Neural crest cell (in vitro differentiated cells): Measurements from ENCODE around the gene FNDC10. TPM values are rescaled to one million over a fixed set of nuclear protein-coding genes. Genes with fewer than 3 reads are reported as not detected.

Experiments
- DNase-seq: peaks from one replicate; pipeline ENCODE4 v3.0.0; 2021; ENCODE audit warnings: low read depth, mixed read lengths, low spot score
- H3K27ac Mint-ChIP-seq: one replicate; pipeline ENCODE4 v1.8.0; 2021; ENCODE audit warnings: mild to moderate bottlenecking, mixed read lengths; ENCODE audit not compliant: unreplicated experiment
- H3K27me3 Mint-ChIP-seq: 2 replicates; pipeline ENCODE4 v1.8.0; 2021; ENCODE audit warnings: low read depth, mild to moderate bottlenecking, mixed read lengths
- H3K36me3 Mint-ChIP-seq: 2 replicates; pipeline ENCODE4 v1.8.0; 2021; ENCODE audit warnings: low read depth, mild to moderate bottlenecking, mixed read lengths
- H3K4me1 Mint-ChIP-seq: 2 replicates; pipeline ENCODE4 v1.8.0; 2021; ENCODE audit warnings: mixed read lengths
- H3K4me3 Mint-ChIP-seq: one replicate; pipeline ENCODE4 v1.8.0; 2021; ENCODE audit warnings: mild to moderate bottlenecking, mixed read lengths
- H3K9me3 Mint-ChIP-seq: 2 replicates; pipeline ENCODE4 v1.8.0; 2021; ENCODE audit warnings: mixed read lengths
- total RNA-seq: library from RNA; stranded (reverse); gene quantifications from 2 replicates; pipeline ENCODE4 v1.2.1, GENCODE V29; 2021
- TF ChIP-seq, protein P1 (sequence below): fragments of 200-600 bp; sonication (generic); conservative IDR thresholded peaks from 2 replicates; pipeline ENCODE4 v1.5.0; 2021; ENCODE audit warnings: antibody characterized with exemption, mild to moderate bottlenecking

FNDC10 gene
- total RNA-seq, 1 donor from 2014 or later: 14.3 TPM

- no peaks in the 10 kb centered on the region for H3K9me3 Mint-ChIP-seq
- no peak for DNase-seq
- peaks cover 16% of the 10 kb centered on the region for H3K36me3 Mint-ChIP-seq
- no peak overlapping the region for H3K27ac Mint-ChIP-seq
- peaks cover 21% of the 10 kb centered on the region for H3K4me1 Mint-ChIP-seq
- H3K27me3 Mint-ChIP-seq: no peaks in the 10 kb centered on the region
- TF ChIP-seq, protein P1, sequence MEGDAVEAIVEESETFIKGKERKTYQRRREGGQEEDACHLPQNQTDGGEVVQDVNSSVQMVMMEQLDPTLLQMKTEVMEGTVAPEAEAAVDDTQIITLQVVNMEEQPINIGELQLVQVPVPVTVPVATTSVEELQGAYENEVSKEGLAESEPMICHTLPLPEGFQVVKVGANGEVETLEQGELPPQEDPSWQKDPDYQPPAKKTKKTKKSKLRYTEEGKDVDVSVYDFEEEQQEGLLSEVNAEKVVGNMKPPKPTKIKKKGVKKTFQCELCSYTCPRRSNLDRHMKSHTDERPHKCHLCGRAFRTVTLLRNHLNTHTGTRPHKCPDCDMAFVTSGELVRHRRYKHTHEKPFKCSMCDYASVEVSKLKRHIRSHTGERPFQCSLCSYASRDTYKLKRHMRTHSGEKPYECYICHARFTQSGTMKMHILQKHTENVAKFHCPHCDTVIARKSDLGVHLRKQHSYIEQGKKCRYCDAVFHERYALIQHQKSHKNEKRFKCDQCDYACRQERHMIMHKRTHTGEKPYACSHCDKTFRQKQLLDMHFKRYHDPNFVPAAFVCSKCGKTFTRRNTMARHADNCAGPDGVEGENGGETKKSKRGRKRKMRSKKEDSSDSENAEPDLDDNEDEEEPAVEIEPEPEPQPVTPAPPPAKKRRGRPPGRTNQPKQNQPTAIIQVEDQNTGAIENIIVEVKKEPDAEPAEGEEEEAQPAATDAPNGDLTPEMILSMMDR: no peak
- no peak overlapping the region for H3K4me3 Mint-ChIP-seq
These were observed 32.0 kb downstream of the FNDC10 start for GRCh38 chr1:1567891-1568291.

GRCh38 chr1:1567152-1567875 is 32.6 kb downstream of the FNDC10 start:
- Mint-ChIP-seq H3K36me3 (peaks cover 16% of the 10 kb centered on the region), H3K9me3 (no peaks in the 10 kb centered on the region), H3K27me3 (no peaks in the 10 kb centered on the region), H3K4me3 (no peak overlapping the region), H3K27ac (no peak overlapping the region), H3K4me1 (peaks cover 21% of the 10 kb centered on the region)
- TF ChIP-seq, protein P1: no peak
- DNase-seq: no peak

- H3K4me3 Mint-ChIP-seq: no peak overlapping the region
- H3K27me3 Mint-ChIP-seq: no peaks in the 10 kb centered on the region
- TF ChIP-seq, protein P1: no peak
- H3K27ac Mint-ChIP-seq: no peak overlapping the region
- H3K9me3 Mint-ChIP-seq: no peaks in the 10 kb centered on the region
- peaks cover 16% of the 10 kb centered on the region for H3K4me1 Mint-ChIP-seq
- H3K36me3 Mint-ChIP-seq: peaks cover 16% of the 10 kb centered on the region
- no peak for DNase-seq
These were observed 34.6 kb downstream of the FNDC10 start for GRCh38 chr1:1565340-1565739.

GRCh38 chr1:1564268-1564667 is 35.7 kb downstream of the FNDC10 start:
- Mint-ChIP-seq H3K4me1 (peaks cover 11% of the 10 kb centered on the region), H3K36me3 (peaks cover 16% of the 10 kb centered on the region), H3K27me3 (no peaks in the 10 kb centered on the region), H3K27ac (no peak overlapping the region), H3K9me3 (no peaks in the 10 kb centered on the region), H3K4me3 (no peak overlapping the region)
- TF ChIP-seq, protein P1: no peak
- no peak for DNase-seq

- no peak for DNase-seq
- no peak overlapping the region for H3K27ac Mint-ChIP-seq
- no peaks in the 10 kb centered on the region for H3K27me3 Mint-ChIP-seq
- peaks cover 16% of the 10 kb centered on the region for H3K36me3 Mint-ChIP-seq
- TF ChIP-seq, protein P1: no peak
- no peak overlapping the region for H3K4me3 Mint-ChIP-seq
- H3K9me3 Mint-ChIP-seq: no peaks in the 10 kb centered on the region
- peaks cover 13% of the 10 kb centered on the region for H3K4me1 Mint-ChIP-seq
These were observed 36.2 kb downstream of the FNDC10 start for GRCh38 chr1:1563688-1564087.
